Mucosa of rectum (tissue), 2 donors: ENCODE results near the gene ATF7.

ENCODE experiments used
- H3K27ac ChIP-seq, 2 donors: one replicate each; pipeline ENCODE4 v1.7.0; 2013; ENCODE audit warnings: inconsistent platforms in 2 of 2, low read depth in 2 of 2, low read length in 2 of 2
- H3K27me3 ChIP-seq, 2 donors: one replicate each; pipeline ENCODE4 v1.7.0; 2013; ENCODE audit warnings: low read length in 2 of 2; ENCODE audit not compliant: control insufficient read depth in 2 of 2, insufficient read depth in 2 of 2
- H3K36me3 ChIP-seq, 2 donors: one replicate each; pipeline ENCODE4 v1.7.0; 2013; ENCODE audit warnings: low read length in 2 of 2; ENCODE audit not compliant: control insufficient read depth in 2 of 2, insufficient read depth in 2 of 2
- H3K4me1 ChIP-seq, 2 donors: one replicate each; pipeline ENCODE4 v1.7.0; 2013; ENCODE audit warnings: low read length in 2 of 2, mild to moderate bottlenecking in 1 of 2; ENCODE audit not compliant: control insufficient read depth in 2 of 2, insufficient read depth in 2 of 2
- H3K4me3 ChIP-seq, 2 donors: one replicate each; pipeline ENCODE4 v1.7.0; 2013; ENCODE audit warnings: low read length in 2 of 2
- H3K9ac ChIP-seq, 2 donors: one replicate each; pipeline ENCODE4 v1.7.0; 2013; ENCODE audit warnings: low read length in 2 of 2, low read depth in 1 of 2, mild to moderate bottlenecking in 1 of 2
- H3K9me3 ChIP-seq, 2 donors: one replicate each; pipeline ENCODE4 v1.7.0; 2013; ENCODE audit warnings: low read length in 2 of 2; ENCODE audit not compliant: control insufficient read depth in 2 of 2
- donor health status: healthy.
- donor health status: Normal muscosa, but diverticular disease.

The ATF7 gene

DNA sequence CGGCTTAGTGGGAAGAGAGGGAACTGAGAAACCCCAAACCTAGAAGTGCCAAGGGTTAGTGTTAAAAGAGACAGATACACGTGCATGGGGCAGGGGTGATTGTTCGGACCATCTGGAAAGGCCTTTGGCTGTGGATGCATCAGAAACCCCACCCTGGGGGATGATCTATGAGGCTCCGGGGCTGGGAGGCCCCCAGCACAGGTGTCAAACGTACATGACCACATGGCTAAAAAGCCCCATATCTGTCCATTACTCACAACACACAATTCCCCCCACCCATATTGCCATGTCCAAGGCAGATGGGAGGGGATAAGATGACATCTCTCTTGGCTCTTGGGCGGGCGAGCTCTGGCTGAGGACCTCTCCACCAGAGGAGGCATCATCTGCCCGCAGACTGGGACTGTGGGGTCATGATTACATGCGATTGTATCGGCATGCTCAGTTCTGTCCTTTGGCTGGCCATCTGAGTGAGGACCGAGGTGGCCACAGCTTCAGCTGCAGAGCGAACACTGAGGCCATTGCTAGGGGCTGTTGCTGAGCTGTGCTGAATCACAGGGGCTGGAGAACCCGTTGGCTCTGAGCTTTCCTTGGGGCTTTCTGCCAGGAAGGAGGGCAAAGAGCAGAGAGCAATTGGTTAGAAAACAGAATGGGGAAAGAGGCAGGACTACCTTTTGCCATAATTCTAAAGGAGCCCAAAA, 109.3 kb downstream of the ATF7 start:
- H3K27me3 ChIP-seq: no peaks in the 10 kb centered on the region
- H3K9me3 ChIP-seq: no peaks in the 10 kb centered on the region
- no peak overlapping the region for H3K9ac ChIP-seq
- H3K4me1 ChIP-seq: no peaks in the 10 kb centered on the region
- H3K4me3 ChIP-seq: no peak overlapping the region
- no peak overlapping the region for H3K27ac ChIP-seq
- H3K36me3 ChIP-seq: peaks cover 80 to 85% of the 10 kb centered on the region in 2 donors

DNA sequence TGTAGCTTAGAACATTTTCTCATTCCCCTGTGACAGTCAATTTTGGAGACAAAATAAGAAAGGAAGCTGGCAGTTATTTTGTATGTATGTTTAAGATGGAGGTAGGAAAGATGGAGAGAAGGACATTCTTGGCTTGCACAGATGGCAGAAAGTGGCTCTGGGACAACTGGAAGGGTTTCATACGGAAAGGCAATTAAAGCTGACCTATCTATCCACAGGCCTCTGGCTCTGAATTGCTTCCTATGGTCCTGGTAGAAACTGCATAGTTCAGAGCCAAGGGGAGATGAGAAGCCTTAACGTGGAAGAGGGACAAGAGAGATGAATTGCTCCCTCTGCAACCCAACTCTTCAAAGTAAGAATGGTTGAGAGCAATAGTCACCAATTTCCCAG, 110.9 kb downstream of the ATF7 start:
- H3K9me3 ChIP-seq: no peaks in the 10 kb centered on the region
- no peak overlapping the region for H3K4me3 ChIP-seq
- H3K9ac ChIP-seq: no peak overlapping the region
- no peak overlapping the region for H3K27ac ChIP-seq
- H3K27me3 ChIP-seq: no peaks in the 10 kb centered on the region
- peaks cover 79 to 83% of the 10 kb centered on the region in 2 donors for H3K36me3 ChIP-seq
- H3K4me1 ChIP-seq: no peaks in the 10 kb centered on the region

- H3K4me1 ChIP-seq: no peaks in the 10 kb centered on the region
- no peaks in the 10 kb centered on the region for H3K27me3 ChIP-seq
- no peak overlapping the region for H3K9ac ChIP-seq
- H3K27ac ChIP-seq: no peak overlapping the region
- no peak overlapping the region for H3K4me3 ChIP-seq
- peaks cover 75 to 80% of the 10 kb centered on the region in 2 donors for H3K36me3 ChIP-seq
- no peaks in the 10 kb centered on the region for H3K9me3 ChIP-seq
These were observed 111.4 kb downstream of the ATF7 start for GRCh38 chr12:53514628-53515290.

- Histone ChIP-seq H3K27ac (no peak overlapping the region), H3K36me3 (peaks cover 68 to 77% of the 10 kb centered on the region in 2 donors), H3K27me3 (no peaks in the 10 kb centered on the region), H3K4me1 (peaks cover 1 to 2% of the 10 kb centered on the region in 2 donors), H3K9me3 (no peaks in the 10 kb centered on the region), H3K9ac (no peak overlapping the region), H3K4me3 (no peak overlapping the region)
These were observed 112.3 kb downstream of the ATF7 start for GRCh38 chr12:53513712-53514410.

GRCh38 chr12:53510181-53510812, 115.9 kb downstream of the ATF7 start:
- peaks cover 54 to 72% of the 10 kb centered on the region in 2 donors for H3K36me3 ChIP-seq
- H3K4me1 ChIP-seq: peaks cover 4 to 5% of the 10 kb centered on the region in 2 donors

GRCh38 chr12:53508534-53509170, 117.5 kb downstream of the ATF7 start:
- Histone ChIP-seq H3K9me3 (no peaks in the 10 kb centered on the region), H3K36me3 (peaks cover 51 to 62% of the 10 kb centered on the region in 2 donors), H3K27ac (peak overlapping the region; percentile 35 to 43), H3K9ac (peak overlapping the region in 1 of 2 donors; percentile 24), H3K4me1 (peaks cover 4 to 5% of the 10 kb centered on the region in 2 donors), H3K27me3 (no peaks in the 10 kb centered on the region), H3K4me3 (no peak overlapping the region)

More at GRCh38 chr12:53510181-53510812, 115.9 kb downstream of the ATF7 start:
- no peak overlapping the region for H3K9ac ChIP-seq
- no peaks in the 10 kb centered on the region for H3K27me3 ChIP-seq
- H3K9me3 ChIP-seq: no peaks in the 10 kb centered on the region
- no peak overlapping the region for H3K27ac ChIP-seq
- H3K4me3 ChIP-seq: no peak overlapping the region

DNA sequence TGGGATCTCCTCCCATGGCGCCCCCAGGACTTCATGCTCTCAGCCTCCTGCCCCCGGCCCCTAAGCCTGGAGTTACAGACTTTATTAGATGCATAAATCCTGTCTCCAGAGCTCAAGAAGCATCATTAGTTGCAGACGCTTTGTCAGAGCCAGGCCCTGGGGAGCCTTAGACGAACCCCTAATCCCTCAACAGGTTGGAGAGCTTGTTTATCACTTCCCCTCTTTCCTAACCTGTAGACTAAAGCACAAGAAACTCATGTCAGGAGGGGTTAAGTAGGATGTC, 118.6 kb downstream of the ATF7 start:
- H3K4me1 ChIP-seq: peaks cover 4 to 5% of the 10 kb centered on the region in 2 donors
- peaks cover 41 to 54% of the 10 kb centered on the region in 2 donors for H3K36me3 ChIP-seq
- H3K27me3 ChIP-seq: no peaks in the 10 kb centered on the region
- no peak overlapping the region for H3K27ac ChIP-seq
- no peak overlapping the region for H3K9ac ChIP-seq
- no peak overlapping the region for H3K4me3 ChIP-seq
- H3K9me3 ChIP-seq: no peaks in the 10 kb centered on the region

- Histone ChIP-seq H3K27ac (no peak within 1 kb of the TSS), H3K9me3 (no peaks in the 10 kb centered on the region), H3K36me3 (peaks cover 37 to 49% of the 10 kb centered on the region in 2 donors), H3K4me1 (peaks cover 6% of the 10 kb centered on the region in 2 donors), H3K27me3 (no peaks in the 10 kb centered on the region), H3K4me3 (no peak within 1 kb of the TSS), H3K9ac (no peak within 1 kb of the TSS)
These were observed 119.1 kb downstream of the ATF7 start, which contains the start of gene NPFF for GRCh38 chr12:53506881-53507602. NPFF (minus strand) TSS chr12:53507484; CDS start chr12:53507474, 10 bp downstream.

DNA sequence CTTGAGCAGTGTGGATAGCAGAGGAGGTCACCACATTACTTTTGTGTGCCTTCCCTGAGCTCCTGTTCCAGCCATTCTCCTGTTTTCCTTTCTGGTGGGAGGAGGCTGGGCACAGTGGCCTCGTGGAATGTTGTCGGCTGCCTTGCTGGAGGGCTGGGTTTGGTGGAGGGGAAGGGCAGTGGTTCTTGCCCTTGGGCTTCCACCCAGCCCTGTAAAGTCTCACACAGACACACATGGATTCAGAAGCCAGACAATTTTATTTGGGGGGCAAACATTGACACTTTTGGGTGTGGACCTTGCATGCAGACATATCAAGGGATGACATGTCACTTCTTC, 119.8 kb downstream of the ATF7 start:
- Histone ChIP-seq H3K4me1 (peaks cover 12% of the 10 kb centered on the region in 2 donors), H3K9me3 (no peaks in the 10 kb centered on the region), H3K36me3 (peaks cover 30 to 43% of the 10 kb centered on the region in 2 donors), H3K4me3 (no peak overlapping the region), H3K27ac (no peak overlapping the region), H3K9ac (no peak overlapping the region), H3K27me3 (no peaks in the 10 kb centered on the region)
